GM21423 (cell line): ENCODE measurements around the gene NEUROG1.

Source experiments
- ATAC-seq: cut with Tn5 transposase; IDR thresholded peaks from one replicate; pipeline ENCODE4 v1.9.1; 2021; ENCODE audit warnings: mild to moderate bottlenecking, moderate library complexity; ENCODE audit not compliant: unreplicated experiment

The NEUROG1 gene

DNA sequence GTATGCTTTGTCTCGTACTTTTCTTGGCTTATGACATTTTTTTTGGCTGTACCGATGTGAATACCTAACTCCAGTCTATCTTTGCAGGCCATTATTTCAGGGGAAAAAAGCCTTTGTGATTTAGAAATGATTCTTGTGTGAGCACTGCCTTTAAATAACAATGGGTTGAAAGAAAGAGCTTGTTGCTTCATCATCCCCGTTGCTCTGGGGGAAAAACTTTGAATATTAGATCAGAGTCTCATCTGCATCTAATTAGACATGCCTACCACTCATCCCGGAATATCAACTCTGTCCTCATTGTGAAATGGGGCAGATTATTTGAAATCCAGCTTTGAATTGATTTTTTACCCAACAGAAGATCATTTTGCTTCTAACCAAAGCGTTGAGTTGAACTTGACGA lies 29.5 kb upstream of the NEUROG1 start:
- no peak for ATAC-seq

GRCh38 chr5:135564331-135564730 lies 28.6 kb upstream of the NEUROG1 start:
- no peak for ATAC-seq

DNA sequence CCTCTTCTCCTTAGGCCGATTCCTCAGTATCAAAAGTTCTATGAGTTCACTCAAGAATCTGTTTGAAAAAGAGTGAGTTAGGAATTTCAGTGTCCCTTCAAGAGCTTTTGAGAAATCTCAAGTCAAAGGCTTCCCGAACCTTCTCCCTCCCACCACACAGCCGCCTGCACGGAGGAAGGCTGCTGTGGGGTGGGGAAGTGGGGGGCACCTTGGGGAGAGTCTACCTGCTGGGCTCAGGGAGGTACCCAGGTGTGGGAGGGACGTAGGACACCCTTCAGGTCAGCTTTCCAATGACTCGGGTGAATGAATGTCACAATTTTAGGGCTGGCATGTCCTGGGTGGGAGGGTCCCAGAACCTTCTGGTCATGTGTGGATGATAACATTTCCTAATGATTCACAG lies 25.5 kb upstream of the NEUROG1 start:
- no peak for ATAC-seq

- ATAC-seq = peak; percentile 95
Observed at GRCh38 chr5:135560858-135561257, 25.1 kb upstream of the NEUROG1 start.

DNA sequence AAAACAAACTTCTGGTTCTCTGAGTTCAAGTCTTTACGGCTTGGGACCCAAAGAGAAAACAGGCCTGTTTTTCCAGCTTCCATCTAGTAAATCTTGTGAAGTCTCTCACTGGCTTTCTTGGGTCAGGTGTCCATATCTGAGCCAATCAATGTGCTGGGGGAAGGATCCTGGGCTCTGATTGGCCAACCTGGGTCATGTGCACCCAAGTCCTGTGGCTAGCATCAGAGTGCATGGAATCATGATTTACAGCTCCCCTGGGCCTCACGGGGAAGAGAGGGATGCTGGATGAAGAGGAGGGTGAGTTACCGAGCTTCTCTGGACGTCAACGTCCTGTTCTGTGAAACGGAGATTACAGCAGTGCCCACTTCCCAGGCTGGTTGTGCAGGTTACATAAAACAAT lies 23.6 kb upstream of the NEUROG1 start:
- no peak for ATAC-seq

DNA sequence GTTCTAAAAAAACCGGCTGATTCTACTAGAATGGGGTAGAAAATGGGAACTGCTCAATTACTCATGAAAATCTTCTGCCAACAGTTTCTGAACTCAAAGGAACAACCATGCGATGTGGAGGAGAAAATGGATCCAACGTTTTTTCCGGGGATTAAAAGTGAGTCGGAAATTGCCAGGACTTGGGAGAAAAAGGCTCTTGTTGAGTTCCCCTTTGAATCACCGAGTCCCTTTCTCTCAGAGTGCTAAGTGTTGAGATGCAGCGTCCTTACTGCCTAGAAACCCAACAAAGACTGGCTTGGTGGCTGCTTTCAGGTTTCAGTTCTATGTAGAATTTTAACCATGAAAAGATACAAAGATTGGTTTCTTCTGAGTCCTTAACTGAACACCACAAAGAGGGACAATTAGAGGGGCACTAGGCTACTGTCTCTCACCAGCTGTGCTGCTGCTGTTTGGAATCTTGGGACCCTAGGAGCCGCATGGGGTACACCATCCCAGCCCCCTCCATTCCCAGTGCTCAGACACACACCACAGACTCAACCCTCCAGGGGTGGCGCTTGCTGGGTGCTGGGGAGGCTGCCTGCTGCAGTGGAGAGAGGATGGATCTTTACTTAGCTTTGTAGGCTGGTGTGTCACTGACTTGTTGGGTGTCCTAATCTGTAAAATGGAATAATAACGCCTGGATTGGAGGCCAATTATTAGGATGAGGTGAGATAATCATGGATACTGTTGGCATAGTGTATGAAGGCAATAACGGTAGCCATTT lies 21.5 kb upstream of the NEUROG1 start:
- ATAC-seq = no peak

- no peak for ATAC-seq
Observed at GRCh38 chr5:135556620-135557019, 20.9 kb upstream of the NEUROG1 start.

- ATAC-seq = no peak
Observed at GRCh38 chr5:135555530-135555929, 19.8 kb upstream of the NEUROG1 start.

GRCh38 chr5:135553688-135554462 lies 18.1 kb upstream of the NEUROG1 start:
- no peak for ATAC-seq

- ATAC-seq = peak; percentile 76
Observed at GRCh38 chr5:135551593-135552447, 16.1 kb upstream of the NEUROG1 start.

GRCh38 chr5:135549413-135549812 lies 13.6 kb upstream of the NEUROG1 start:
- ATAC-seq = no peak

- ATAC-seq = no peak
Observed at GRCh38 chr5:135547590-135548254, 12.0 kb upstream of the NEUROG1 start.

- ATAC-seq = no peak
Observed at GRCh38 chr5:135546912-135547311, 11.1 kb upstream of the NEUROG1 start.

- ATAC-seq = no peak
Observed at GRCh38 chr5:135546101-135546500, 10.3 kb upstream of the NEUROG1 start.

DNA sequence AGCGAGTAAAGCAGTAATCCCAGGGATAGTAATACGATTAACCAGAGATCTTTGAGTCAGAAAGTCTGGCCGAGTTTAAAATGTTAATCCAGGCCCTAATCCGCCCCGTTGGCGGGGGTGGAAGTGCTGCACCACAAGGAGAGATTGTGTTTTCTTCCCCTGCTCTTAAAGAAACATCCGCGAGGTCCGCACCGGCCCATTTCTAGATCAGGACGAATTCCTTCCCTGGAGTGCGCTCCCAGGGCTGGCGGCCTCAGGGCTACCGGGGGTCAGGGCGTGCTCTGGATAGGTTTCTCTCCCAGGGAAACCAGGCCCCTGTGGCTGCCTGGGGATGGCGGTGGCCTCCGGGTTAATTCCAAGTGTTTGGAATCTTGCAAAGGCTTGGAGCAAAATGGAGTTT lies 9.3 kb upstream of the NEUROG1 start:
- ATAC-seq = no peak

DNA sequence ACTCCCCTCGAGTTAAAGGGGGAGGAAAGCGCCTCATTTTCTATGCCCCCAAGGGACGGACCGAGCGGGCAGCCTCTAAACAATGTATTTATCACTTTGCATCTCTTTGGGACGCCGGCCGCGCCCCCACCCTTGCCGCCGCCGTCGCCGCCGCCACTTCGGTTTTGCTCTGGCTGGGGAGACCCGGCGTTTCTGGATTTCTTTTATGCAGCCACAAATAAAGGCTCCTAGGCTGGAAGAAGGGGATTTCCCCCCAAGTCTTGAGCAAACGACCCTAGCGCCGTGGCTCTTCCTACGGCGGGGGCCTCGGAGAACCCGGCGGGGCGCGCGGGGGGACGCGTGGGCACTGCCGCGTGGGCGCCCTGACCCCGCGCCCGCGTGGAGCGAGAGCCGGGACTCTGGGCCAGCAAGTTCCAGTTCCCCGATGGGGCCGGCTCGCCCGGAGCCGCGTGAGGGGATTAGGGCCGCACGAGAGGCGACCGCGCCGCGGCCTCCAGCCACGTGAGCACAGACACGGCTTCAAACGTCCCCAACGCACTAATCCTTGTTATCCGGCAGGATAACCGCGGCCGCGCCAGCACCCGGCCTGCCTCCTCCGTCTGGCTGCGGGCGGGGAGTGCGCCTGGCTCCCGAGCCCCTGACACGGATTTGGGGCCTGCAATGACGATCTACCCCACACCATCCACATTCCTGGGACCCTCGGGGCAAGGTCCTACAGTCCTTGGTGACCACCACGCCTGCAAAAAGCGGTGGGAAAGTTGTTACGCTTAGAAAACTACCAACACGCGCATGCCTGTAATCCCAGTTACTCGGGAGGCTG lies 7.9 kb upstream of the NEUROG1 start:
- ATAC-seq = no peak

GRCh38 chr5:135543001-135543484 lies 7.3 kb upstream of the NEUROG1 start:
- ATAC-seq = no peak

GRCh38 chr5:135541807-135542502 lies 6.2 kb upstream of the NEUROG1 start:
- ATAC-seq = no peak

GRCh38 chr5:135539430-135540005 lies 3.8 kb upstream of the NEUROG1 start:
- ATAC-seq = no peak
